NCI-H2029 (cell line): ENCODE measurements around the gene FBXO11.
"Not testable (repeated sequence)": the region's sequence is repeated elsewhere in the genome, so short reads cannot be mapped to it uniquely, and the experiment has no call there.

Experiments used
- DNase-seq: peaks from one replicate; lab custom pipeline; 2025; lab: John Stamatoyannopoulos, UW

The FBXO11 gene

DNA sequence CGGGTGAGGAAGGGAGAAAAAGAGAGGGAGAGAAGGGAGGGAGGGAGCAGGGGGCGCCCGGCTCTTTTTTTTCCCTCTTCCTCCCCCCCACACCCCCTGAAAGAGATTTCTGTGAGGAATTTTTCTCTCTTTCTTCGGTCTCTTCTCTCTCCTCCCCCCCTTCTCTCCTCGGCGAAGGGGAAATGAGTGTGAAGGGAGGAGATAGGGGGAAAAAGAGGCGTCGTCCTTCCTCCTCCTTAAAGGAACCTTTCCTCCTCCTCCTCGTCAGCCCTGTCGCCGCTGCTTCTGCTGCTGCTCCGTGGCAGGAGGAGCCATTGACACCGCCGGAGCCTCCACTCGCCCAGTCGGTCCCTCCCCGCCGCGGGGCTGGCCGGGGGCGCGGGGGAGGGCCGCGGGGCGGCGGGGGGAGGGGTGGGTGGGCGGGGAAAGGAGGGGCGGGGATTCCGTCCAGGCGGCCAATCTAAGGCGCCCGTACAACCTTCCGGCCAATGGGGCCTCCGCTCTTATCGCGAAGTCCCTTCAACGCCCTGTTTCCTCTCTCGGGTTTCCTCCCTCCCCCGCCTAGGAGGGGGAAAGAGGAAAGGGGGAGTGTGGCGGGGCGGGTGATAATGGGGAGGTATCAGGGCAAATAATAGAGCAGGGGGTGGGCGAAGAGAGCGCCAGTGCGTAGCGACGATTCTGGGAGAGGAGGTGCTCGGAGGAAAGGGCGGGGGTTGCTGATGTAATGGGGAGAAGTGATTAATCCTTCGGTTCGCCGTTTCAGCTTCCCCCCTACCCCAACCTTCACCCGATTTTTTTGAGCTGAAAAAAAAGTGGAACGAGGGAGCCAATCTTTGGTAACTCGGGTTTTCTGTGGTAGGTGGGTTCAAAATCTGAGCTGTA, at the start of gene FBXO11:
Gene FBXO11, minus strand, starts transcription at position 342 of the 882 bp plus-strand sequence. CDS start 778 bp downstream, outside the sequence.
- peak; percentile 92 for DNase-seq

DNA sequence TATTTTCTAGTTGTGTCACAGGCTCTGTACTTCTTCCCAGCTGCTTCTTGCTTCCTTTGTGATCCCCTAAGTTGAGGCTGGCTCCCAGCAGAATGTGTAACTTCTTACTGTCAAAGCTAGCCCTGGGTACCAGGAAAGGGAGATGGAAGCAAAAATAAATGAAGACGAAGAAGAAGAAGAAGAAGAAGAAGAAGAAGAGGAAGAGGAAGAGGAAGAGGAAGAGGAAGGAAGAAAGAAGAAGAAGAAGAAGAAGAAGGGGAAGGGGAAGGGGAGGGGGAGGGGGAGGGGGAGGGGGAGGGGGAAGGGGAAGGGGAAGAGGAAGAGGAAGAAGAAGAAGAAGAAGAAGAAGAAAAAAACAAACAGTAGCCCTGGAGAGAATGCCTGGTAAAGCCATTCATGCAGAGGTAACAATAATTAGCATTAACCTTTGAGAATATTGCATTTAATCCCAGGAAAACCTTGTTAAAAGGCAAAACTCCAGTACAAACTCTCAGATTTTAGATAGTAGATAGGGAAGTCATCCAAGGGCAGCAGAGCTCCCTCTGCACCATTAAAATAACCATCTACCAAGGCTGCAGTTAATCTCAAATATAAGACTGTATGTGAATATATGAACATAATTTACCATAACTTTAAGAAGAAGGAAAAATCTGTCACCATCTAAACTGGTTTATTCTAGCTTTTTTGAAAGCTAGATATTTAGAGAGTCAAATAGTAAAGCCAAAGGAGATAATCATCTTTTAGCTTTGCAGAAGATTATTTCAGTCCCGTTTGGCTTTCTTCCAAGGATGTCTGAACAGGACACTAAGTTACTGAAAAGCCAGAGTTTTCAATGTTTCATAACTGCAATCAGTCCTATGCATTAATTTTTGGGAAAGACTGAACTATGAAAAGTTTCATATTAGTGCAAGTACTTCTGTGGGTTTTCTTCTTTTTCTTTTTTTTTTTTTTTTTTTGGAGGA, 44.3 kb upstream of the FBXO11 start:
- DNase-seq = no peak

- DNase-seq = no peak
These were observed 40.3 kb upstream of the FBXO11 start for GRCh38 chr2:47946593-47946992.

GRCh38 chr2:47945046-47945781, 38.9 kb upstream of the FBXO11 start:
- DNase-seq = no peak

DNA sequence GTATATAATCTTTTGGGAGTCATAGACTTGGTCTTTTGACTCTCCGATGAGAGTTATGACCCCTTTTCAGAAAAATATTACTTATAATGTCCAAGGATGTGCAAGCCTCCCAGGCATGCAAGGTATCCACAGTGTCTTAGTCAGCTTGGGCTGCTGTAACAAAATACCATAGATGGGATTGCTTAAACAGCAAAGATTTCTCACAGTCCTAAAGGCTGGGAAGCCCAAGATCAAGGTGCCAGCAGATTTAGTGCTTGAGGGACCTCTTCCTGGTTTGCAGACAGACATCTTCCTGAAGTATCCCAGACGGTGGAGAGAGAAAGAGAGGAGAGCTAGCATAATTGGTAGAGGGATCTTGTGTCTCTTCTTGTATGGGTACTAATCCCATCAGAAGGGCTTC, 35.6 kb upstream of the FBXO11 start:
- no peak for DNase-seq

- no peak for DNase-seq
These were observed 31.4 kb upstream of the FBXO11 start for GRCh38 chr2:47937677-47938076.

DNA sequence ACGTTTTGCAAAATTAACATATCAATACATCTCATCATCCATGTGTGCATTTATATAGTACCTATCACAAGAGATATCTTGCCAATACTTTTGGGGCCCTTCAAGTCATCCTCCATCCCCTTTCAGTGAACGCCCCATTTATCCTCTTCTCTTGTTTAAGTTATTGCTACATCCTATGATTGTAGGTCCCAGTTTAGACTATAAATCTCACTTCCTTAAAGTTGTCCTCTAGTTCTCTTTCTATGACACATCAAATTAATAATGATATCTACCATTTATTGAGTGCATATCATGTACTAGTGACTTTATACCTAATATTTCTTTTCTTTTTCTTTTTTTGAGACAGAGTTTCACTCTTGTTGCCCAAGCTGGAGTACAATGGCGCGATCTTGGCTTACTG, 28.8 kb upstream of the FBXO11 start:
- no peak for DNase-seq

DNA sequence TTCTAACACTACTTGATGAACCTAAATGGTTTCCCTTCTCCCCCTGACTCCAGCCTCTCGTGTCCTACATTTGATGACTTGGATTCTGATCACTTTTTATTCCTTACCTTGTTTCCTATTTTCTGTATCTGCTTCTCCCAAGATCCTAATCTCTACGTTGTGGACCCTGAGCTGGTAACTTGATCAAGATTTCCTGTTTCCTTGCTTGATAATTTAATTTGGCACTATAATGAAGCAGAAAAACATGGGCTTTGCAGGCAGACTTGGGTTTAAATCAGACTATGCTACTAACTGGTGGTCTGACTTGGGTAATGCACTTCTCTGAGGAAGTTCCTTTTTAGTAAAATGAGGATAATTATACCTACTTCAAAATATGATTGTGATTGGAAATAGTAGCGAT, 11.7 kb upstream of the FBXO11 start:
- no peak for DNase-seq

GRCh38 chr2:47917276-47917961, 11.1 kb upstream of the FBXO11 start:
- DNase-seq = no peak

DNA sequence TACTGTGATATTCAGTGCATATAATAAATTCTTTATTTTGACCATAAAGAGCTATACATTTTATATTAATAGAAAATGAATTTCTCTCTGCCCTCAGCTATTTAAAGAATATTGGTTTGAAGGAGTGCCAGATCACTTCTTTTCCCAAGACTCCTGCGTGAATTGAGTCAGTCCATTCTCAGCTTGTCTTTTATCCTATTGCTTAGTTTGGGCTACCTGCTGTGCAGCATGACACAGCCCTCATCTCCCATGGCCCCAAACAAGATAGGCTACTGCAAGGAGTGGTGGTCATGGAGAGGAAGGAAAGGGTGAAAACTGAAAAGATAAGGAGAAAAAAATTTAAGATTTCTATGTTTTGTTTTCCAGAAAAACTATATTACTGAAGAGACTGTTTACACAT, 10.1 kb upstream of the FBXO11 start:
- no peak for DNase-seq

- DNase-seq = not testable (repeated sequence)
These were observed 4.4 kb upstream of the FBXO11 start for GRCh38 chr2:47910662-47911061.

- DNase-seq = no peak
These were observed 2.4 kb upstream of the FBXO11 start for GRCh38 chr2:47908682-47909081.

GRCh38 chr2:47907039-47907781, 912 bp upstream of the FBXO11 start:
- no peak for DNase-seq

DNA sequence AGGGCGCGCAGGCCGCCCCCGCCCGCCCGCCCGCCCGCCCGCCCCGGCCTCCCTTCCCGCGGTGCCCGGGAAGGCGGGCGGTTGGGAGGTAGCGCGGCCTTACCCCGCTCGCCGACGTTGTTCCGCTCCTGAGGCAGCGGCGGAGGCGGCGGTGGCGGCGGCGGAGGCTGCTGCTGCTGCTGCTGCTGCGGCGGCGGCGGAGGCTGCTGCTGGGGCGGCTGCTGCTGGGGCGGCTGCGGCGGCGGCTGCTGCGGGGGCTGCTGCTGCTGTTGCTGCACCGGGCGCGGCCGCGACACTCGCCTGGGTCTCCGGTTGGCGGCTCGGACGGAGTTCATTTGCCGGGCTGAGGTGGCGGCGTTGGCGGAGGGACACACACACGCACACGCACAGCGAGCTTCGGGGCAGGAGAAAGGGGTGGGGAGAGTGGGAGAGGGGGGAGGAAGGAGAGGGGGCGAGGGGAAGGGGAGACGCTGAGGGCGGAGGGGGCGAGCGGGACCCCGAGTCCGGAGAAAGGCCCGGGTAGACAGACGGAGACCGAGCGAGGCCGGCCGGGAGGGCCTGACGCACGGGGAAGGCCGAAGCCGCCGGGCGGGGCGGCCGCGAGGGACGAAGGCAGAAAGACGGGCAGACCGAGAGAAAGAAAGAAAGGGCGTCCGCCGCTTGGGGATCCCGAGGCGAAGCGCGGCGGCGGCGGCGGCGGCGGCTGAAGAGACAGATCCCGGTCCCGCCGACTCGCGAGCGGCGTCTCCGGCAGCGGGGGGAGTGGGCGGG, 727 bp downstream of the FBXO11 start:
- peak; percentile 25 for DNase-seq

- no peak for DNase-seq
These were observed 2.4 kb downstream of the FBXO11 start for GRCh38 chr2:47903781-47904490.

DNA sequence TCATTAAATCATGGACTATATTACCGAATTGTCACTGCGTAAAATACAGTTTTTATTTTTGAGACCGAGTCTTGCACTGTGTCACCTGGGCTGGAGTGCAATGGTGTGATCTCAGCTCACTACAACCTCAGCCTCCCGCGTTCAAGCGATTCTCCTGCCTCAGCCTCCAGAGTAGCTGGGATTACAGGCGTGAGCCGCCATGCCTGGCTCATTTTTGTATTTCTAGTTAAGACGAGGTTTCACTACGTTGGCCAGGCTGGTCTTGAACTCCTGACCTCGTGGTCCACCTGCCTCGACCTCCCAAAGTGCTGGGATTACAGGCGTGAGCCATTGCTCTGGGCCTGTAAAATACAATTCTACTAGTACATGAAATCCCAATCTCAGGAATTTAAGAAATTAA, 4.4 kb downstream of the FBXO11 start:
- DNase-seq = not testable (repeated sequence)

DNA sequence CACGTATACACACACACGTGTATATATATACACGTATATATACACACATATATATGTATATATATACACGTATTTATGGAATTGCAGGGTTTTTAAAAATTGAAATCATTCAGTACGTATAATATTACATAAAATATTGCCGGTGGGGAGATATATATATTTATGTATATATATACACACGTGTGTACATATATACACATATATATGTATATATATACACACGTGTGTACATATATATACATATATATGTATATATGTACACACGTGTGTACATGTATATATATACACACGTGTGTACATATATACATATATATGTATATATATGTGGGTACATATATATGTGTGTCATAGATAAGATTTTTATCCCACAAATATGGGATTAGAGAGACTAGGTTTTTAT, 5.4 kb downstream of the FBXO11 start:
- no peak for DNase-seq

DNA sequence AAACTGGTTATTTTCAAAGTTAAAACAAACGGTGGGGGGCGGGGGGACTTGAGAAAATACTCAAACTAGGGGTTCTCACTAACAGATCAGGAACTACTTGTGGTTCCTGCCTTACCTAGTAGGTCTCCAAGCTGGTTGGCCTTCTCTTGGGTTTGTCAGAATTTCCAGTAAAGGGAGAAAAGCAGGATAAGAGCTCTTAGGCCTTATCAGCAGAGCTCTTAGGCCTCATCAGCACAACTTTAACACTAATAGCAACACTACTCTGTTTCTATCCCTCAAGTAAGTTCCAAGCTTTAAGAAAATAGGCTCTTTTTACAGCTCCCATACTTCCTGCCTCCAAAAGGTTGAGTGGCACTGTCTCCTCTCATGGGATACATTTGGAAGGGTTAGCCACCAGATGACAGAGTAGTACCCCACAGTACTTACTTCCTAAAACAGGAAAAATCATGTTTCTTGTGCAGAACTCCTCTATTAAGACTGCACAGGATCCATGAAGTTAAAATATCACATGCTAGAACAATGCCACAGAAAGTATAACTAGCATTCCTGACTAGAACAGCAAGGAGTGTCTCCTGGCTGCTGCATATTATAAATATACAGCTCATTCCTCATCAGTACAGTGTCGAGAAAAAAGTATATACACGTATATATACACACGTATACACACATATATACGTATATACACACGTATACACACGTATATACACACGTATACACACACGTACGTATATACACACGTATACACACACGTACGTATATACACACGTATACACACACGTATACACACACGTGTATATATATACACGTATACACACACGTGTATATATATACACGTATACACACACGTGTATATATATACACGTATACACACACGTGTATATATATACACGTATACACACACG, 6.1 kb downstream of the FBXO11 start:
- no peak for DNase-seq
